ENCODE data around the gene CCDC77. TPM values are rescaled to one million over a fixed set of nuclear protein-coding genes. Genes with fewer than 3 reads are reported as not detected.
A peak's percentile ranks its signal among the peaks of the same experiment; 100 is the strongest.
"Not testable (repeated sequence)": the region's sequence is repeated elsewhere in the genome, so short reads cannot be mapped to it uniquely, and the experiment has no call there.

Gene CCDC77
- total RNA-seq, 4 donors from 2014 or later = 4.3 to 7.8 (median 5.3) TPM

- peak overlapping the region; percentile 61 to 78 (median 72) for H3K4me3 ChIP-seq
- WGBS, 2 donors = 50 to 61% methylated on average over 8 of the region's 8 CpGs
- no peaks in the 10 kb centered on the region for H3K27me3 ChIP-seq
- H3K36me3 ChIP-seq = no peaks in the 10 kb centered on the region
- intact Hi-C loops (cut with DNase I) = no loop called here
- no peaks in the 10 kb centered on the region for H3K9me3 ChIP-seq
- peaks cover 0 to 21% (median 13%) of the 10 kb centered on the region in 3 donors for H3K4me1 ChIP-seq
- TF ChIP-seq, protein P1, sequence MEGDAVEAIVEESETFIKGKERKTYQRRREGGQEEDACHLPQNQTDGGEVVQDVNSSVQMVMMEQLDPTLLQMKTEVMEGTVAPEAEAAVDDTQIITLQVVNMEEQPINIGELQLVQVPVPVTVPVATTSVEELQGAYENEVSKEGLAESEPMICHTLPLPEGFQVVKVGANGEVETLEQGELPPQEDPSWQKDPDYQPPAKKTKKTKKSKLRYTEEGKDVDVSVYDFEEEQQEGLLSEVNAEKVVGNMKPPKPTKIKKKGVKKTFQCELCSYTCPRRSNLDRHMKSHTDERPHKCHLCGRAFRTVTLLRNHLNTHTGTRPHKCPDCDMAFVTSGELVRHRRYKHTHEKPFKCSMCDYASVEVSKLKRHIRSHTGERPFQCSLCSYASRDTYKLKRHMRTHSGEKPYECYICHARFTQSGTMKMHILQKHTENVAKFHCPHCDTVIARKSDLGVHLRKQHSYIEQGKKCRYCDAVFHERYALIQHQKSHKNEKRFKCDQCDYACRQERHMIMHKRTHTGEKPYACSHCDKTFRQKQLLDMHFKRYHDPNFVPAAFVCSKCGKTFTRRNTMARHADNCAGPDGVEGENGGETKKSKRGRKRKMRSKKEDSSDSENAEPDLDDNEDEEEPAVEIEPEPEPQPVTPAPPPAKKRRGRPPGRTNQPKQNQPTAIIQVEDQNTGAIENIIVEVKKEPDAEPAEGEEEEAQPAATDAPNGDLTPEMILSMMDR (IDR thresholded peaks at IDR 0.05) = no peak
- no peak for TF ChIP-seq POLR2A (IDR thresholded peaks at IDR 0.05)
- peak overlapping the region in 3 of 4 donors; percentile 82 to 88 (median 83) for H3K27ac ChIP-seq
- no peak for DNase-seq
These were observed 616 bp upstream of the CCDC77 start for GRCh38 chr12:400828-401227.

GRCh38 chr12:402029-402389 is 565 bp downstream of the CCDC77 start:
- Histone ChIP-seq H3K4me3 (peak overlapping the region; percentile 61 to 78 (median 72)), H3K36me3 (no peaks in the 10 kb centered on the region), H3K27ac (peak overlapping the region; percentile 80 to 88 (median 82)), H3K27me3 (no peaks in the 10 kb centered on the region), H3K9me3 (no peaks in the 10 kb centered on the region), H3K4me1 (peaks cover 0 to 24% (median 13%) of the 10 kb centered on the region in 3 donors)
- TF ChIP-seq, protein P1 (IDR thresholded peaks at IDR 0.05) = no peak
- TF ChIP-seq POLR2A (IDR thresholded peaks at IDR 0.05) = no peak
- DNase-seq = no peak
- WGBS, 2 donors = 0% methylated on average over 8 of the region's 8 CpGs
- intact Hi-C loops (cut with DNase I) = no loop called here

- Histone ChIP-seq H3K27me3 (no peaks in the 10 kb centered on the region), H3K4me3 (no peak overlapping the region), H3K4me1 (no peaks in the 10 kb centered on the region), H3K27ac (no peak overlapping the region), H3K9me3 (no peaks in the 10 kb centered on the region), H3K36me3 (peaks cover 0 to 85% (median 11%) of the 10 kb centered on the region in 3 donors)
- WGBS, 2 donors = 85 to 93% methylated on average over 2 of the region's 2 CpGs
- TF ChIP-seq POLR2A (IDR thresholded peaks at IDR 0.05) = no peak
- TF ChIP-seq, protein P1 (IDR thresholded peaks at IDR 0.05) = no peak
- intact Hi-C loops (cut with DNase I) = no loop called here
- no peak for DNase-seq
These were observed 13.4 kb downstream of the CCDC77 start for GRCh38 chr12:414859-415258.

DNA sequence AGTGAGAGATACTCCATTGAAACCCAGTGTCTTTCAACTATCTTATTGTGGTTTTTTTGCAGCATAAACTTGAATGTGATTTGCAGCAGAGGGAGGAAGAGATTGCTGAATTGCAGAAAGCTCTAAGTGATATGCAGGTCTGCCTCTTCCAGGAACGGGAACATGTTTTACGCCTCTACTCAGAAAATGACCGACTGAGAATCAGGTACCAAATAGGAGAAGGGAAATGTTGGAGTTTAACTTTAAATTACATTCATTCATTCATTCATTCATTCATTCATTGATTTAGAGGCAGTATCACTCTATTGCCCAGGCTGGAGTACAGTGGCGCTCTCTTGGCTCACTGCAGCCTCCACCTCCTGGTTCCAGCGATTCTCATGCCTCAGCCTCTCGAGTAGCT is 17.0 kb downstream of the CCDC77 start:
- H3K4me1 ChIP-seq = no peaks in the 10 kb centered on the region
- intact Hi-C loops (cut with DNase I) = no loop called here
- no peak overlapping the region for H3K27ac ChIP-seq
- 94% methylated on average over 6 of the region's 6 CpGs for WGBS, 2 donors
- peaks cover 0 to 62% (median 4%) of the 10 kb centered on the region in 3 donors for H3K36me3 ChIP-seq
- no peak overlapping the region for H3K4me3 ChIP-seq
- no peaks in the 10 kb centered on the region for H3K27me3 ChIP-seq
- no peak for TF ChIP-seq POLR2A (IDR thresholded peaks at IDR 0.05)
- TF ChIP-seq, protein P1 (IDR thresholded peaks at IDR 0.05) = no peak
- no peak for DNase-seq
- no peaks in the 10 kb centered on the region for H3K9me3 ChIP-seq

DNA sequence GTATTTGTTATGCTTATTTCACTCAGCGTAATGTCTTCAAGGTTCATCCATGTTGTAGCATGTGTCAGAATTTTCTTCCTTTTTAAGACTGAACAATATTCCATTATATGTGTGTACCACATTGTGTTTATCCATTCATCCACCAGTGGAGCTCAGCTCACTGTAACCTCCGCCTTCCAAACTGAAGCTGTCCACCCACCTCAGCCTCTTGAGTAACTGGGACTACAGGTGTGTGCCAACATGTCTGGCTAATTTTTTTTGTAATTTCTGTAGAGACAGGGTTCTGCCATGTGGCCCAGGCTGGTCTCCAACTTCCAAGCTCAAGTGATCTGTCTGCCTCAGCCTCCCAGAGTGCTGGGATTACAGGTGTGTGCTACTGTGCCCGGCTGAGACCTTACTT is 21.1 kb downstream of the CCDC77 start:
- no peaks in the 10 kb centered on the region for H3K4me1 ChIP-seq
- H3K36me3 ChIP-seq = peaks cover 0 to 57% (median 4%) of the 10 kb centered on the region in 3 donors
- intact Hi-C loops (cut with DNase I) = no loop called here
- H3K27ac ChIP-seq = no peak overlapping the region
- WGBS, 2 donors = 83 to 89% methylated on average over 3 of the region's 3 CpGs
- no peak overlapping the region for H3K4me3 ChIP-seq
- no peaks in the 10 kb centered on the region for H3K9me3 ChIP-seq
- DNase-seq = no peak
- TF ChIP-seq, protein P1 (IDR thresholded peaks at IDR 0.05) = no peak
- no peak for TF ChIP-seq POLR2A (IDR thresholded peaks at IDR 0.05)
- H3K27me3 ChIP-seq = no peaks in the 10 kb centered on the region

- intact Hi-C loops (cut with DNase I); H3K27me3 ChIP-seq; H3K4me3 ChIP-seq; H3K27ac ChIP-seq; DNase-seq; H3K9me3 ChIP-seq; H3K4me1 ChIP-seq: not testable (repeated sequence)
- H3K36me3 ChIP-seq = peaks cover 0 to 98% (median 0%) of the 10 kb centered on the region in 3 donors
- WGBS, 2 donors = 84 to 98% methylated on average over 2 of the region's 2 CpGs
These were observed 34.3 kb downstream of the CCDC77 start for GRCh38 chr12:435737-436136.

Data from esophagus squamous epithelium (tissue), 5 donors.